HG03469 (cell line): ENCODE results near the gene AGAP2.
"Not testable (repeated sequence)": the region's sequence is repeated elsewhere in the genome, so short reads cannot be mapped to it uniquely, and the experiment has no call there.

Source experiments
- ATAC-seq: cut with Tn5 transposase; IDR thresholded peaks from one replicate; pipeline ENCODE4 v1.9.1; 2021; ENCODE audit warnings: mild to moderate bottlenecking, moderate library complexity, moderate number of reproducible peaks; ENCODE audit not compliant: unreplicated experiment

AGAP2 gene

GRCh38 chr12:57738661-57739237 lies at the start of gene AGAP2:
Gene AGAP2 (minus strand): TSS chr12:57738742. CDS start chr12:57738246, 496 bp downstream.
- ATAC-seq = no peak

GRCh38 chr12:57783861-57784260 lies 45.3 kb upstream of the AGAP2 start:
- no peak for ATAC-seq

- ATAC-seq = no peak
Observed at GRCh38 chr12:57783466-57783801, 44.9 kb upstream of the AGAP2 start.

- peak; percentile 42 for ATAC-seq
Observed at GRCh38 chr12:57782608-57783465, 44.3 kb upstream of the AGAP2 start, which contains the start of gene TSFM. Gene TSFM (plus strand): TSS chr12:57782787. CDS start chr12:57782802, 15 bp downstream.

- ATAC-seq = no peak
Observed at GRCh38 chr12:57782243-57782607, 43.7 kb upstream of the AGAP2 start.

GRCh38 chr12:57781801-57782200 lies 43.3 kb upstream of the AGAP2 start:
- ATAC-seq = no peak

GRCh38 chr12:57781244-57781643 lies 42.7 kb upstream of the AGAP2 start:
- ATAC-seq = no peak

GRCh38 chr12:57780284-57780897 lies 41.8 kb upstream of the AGAP2 start:
- ATAC-seq = no peak

GRCh38 chr12:57779736-57780135 lies 41.2 kb upstream of the AGAP2 start:
- ATAC-seq = no peak

- no peak for ATAC-seq
Observed at GRCh38 chr12:57777911-57778310, 39.4 kb upstream of the AGAP2 start.

GRCh38 chr12:57777367-57777766 lies 38.8 kb upstream of the AGAP2 start:
- ATAC-seq = no peak

- no peak for ATAC-seq
Observed at GRCh38 chr12:57776247-57776587, 37.7 kb upstream of the AGAP2 start.

GRCh38 chr12:57775563-57776246 lies 37.2 kb upstream of the AGAP2 start:
- ATAC-seq = no peak

GRCh38 chr12:57775044-57775443 lies 36.5 kb upstream of the AGAP2 start:
- no peak for ATAC-seq

- ATAC-seq = not testable (repeated sequence)
Observed at GRCh38 chr12:57774634-57775033, 36.1 kb upstream of the AGAP2 start.

- ATAC-seq = peak; percentile 21
Observed at GRCh38 chr12:57772429-57773322, 34.1 kb upstream of the AGAP2 start, which contains the start of gene EEF1AKMT3. Gene EEF1AKMT3 (plus strand): TSS chr12:57772614. CDS start chr12:57772725, 111 bp downstream.

GRCh38 chr12:57771873-57772428 lies 33.4 kb upstream of the AGAP2 start, which contains the start of gene METTL1:
Gene METTL1 (minus strand): TSS chr12:57772105. CDS start chr12:57772083, 22 bp downstream.
- ATAC-seq = peak; percentile 52

GRCh38 chr12:57771236-57771872 lies 32.8 kb upstream of the AGAP2 start:
- peak; percentile 51 for ATAC-seq

- no peak for ATAC-seq
Observed at GRCh38 chr12:57770734-57771133, 32.2 kb upstream of the AGAP2 start.
